RWPE2 (cell line): ENCODE measurements around the gene RUBCN.

Experiments
- ATAC-seq: fragments of 200-7000 bp; cut with Tn5 transposase; 3 replicates; pipeline ENCODE4 v1.9.1; 2021; ENCODE audit warnings: low read depth
- DNase-seq: peaks from one replicate; pipeline ENCODE4 v3.0.0-alpha.2; 2020; ENCODE audit warnings: low spot score
- H3K27ac ChIP-seq: fragments of 450-650 bp; 2 replicates; pipeline ENCODE4 v1.5.1; 2017; ENCODE audit warnings: mild to moderate bottlenecking; ENCODE audit not compliant: poor library complexity, severe bottlenecking
- H3K27me3 ChIP-seq: fragments of 250-450 bp; sonication (Bioruptor Pico); 2 replicates; pipeline ENCODE4 v1.5.1; 2021; ENCODE audit warnings: mild to moderate bottlenecking, moderate library complexity; ENCODE audit not compliant: insufficient read depth, poor library complexity, severe bottlenecking
- H3K36me3 ChIP-seq: fragments of 250-450 bp; sonication (Bioruptor Pico); 2 replicates; pipeline ENCODE4 v1.5.1; 2020; ENCODE audit warnings: low read depth, mild to moderate bottlenecking, moderate library complexity
- H3K4me1 ChIP-seq: fragments of 250-450 bp; sonication (Bioruptor Pico); 2 replicates; pipeline ENCODE4 v1.5.1; 2021; ENCODE audit warnings: mild to moderate bottlenecking, moderate library complexity; ENCODE audit not compliant: insufficient read depth, poor library complexity, severe bottlenecking
- H3K4me3 ChIP-seq: fragments of 250-450 bp; sonication (Bioruptor Pico); 2 replicates; pipeline ENCODE4 v1.5.1; 2021; ENCODE audit warnings: mild to moderate bottlenecking, moderate library complexity; ENCODE audit not compliant: severe bottlenecking
- H3K9me3 ChIP-seq: fragments of 250-450 bp; sonication (Bioruptor Pico); 2 replicates; pipeline ENCODE4 v1.5.1; 2021; ENCODE audit warnings: mild to moderate bottlenecking, moderate library complexity; ENCODE audit not compliant: severe bottlenecking
- CTCF ChIP-seq: fragments of 450-650 bp; IDR thresholded peaks from one replicate; pipeline ENCODE4 v1.5.1; 2017; ENCODE audit warnings: mild to moderate bottlenecking, moderate library complexity; ENCODE audit not compliant: poor library complexity, severe bottlenecking

RUBCN gene

GRCh38 chr3:197692641-197693040 is 44.1 kb downstream of the RUBCN start:
- no peaks in the 10 kb centered on the region for H3K9me3 ChIP-seq
- peaks cover 63% of the 10 kb centered on the region for H3K36me3 ChIP-seq
- no peaks in the 10 kb centered on the region for H3K4me1 ChIP-seq
- no peak for TF ChIP-seq CTCF
- H3K27me3 ChIP-seq: no peaks in the 10 kb centered on the region
- no peak overlapping the region for H3K4me3 ChIP-seq
- ATAC-seq (0 out of 3 replicates have a peak, but pooled peaks have one; percentile 27), DNase-seq (no peak)
- no peak overlapping the region for H3K27ac ChIP-seq

- TF ChIP-seq CTCF: no peak
- Histone ChIP-seq H3K4me1 (no peaks in the 10 kb centered on the region), H3K36me3 (peaks cover 57% of the 10 kb centered on the region), H3K27me3 (no peaks in the 10 kb centered on the region), H3K27ac (no peak overlapping the region), H3K4me3 (no peak overlapping the region), H3K9me3 (no peaks in the 10 kb centered on the region)
- no peak for ATAC-seq
- no peak for DNase-seq
Measured at GRCh38 chr3:197690754-197691153, 46.0 kb downstream of the RUBCN start.

- no peaks in the 10 kb centered on the region for H3K9me3 ChIP-seq
- DNase-seq: no peak
- no peak overlapping the region for H3K27ac ChIP-seq
- H3K36me3 ChIP-seq: peaks cover 45% of the 10 kb centered on the region
- ATAC-seq: no peak
- H3K27me3 ChIP-seq: no peaks in the 10 kb centered on the region
- TF ChIP-seq CTCF: no peak
- no peak overlapping the region for H3K4me3 ChIP-seq
- no peaks in the 10 kb centered on the region for H3K4me1 ChIP-seq
Measured at GRCh38 chr3:197687570-197687969, 49.1 kb downstream of the RUBCN start.

- H3K27me3 ChIP-seq: no peaks in the 10 kb centered on the region
Measured at GRCh38 chr3:197686899-197687298, 49.8 kb downstream of the RUBCN start.

More at GRCh38 chr3:197686899-197687298, 49.8 kb downstream of the RUBCN start:
- ATAC-seq (no peak), DNase-seq (no peak)
- Histone ChIP-seq H3K4me1 (no peaks in the 10 kb centered on the region), H3K4me3 (no peak overlapping the region), H3K9me3 (no peaks in the 10 kb centered on the region), H3K27ac (no peak overlapping the region), H3K36me3 (peaks cover 45% of the 10 kb centered on the region)
- TF ChIP-seq CTCF: no peak
